Measurements from ENCODE around the gene ANKRD27.

Gene ANKRD27

DNA sequence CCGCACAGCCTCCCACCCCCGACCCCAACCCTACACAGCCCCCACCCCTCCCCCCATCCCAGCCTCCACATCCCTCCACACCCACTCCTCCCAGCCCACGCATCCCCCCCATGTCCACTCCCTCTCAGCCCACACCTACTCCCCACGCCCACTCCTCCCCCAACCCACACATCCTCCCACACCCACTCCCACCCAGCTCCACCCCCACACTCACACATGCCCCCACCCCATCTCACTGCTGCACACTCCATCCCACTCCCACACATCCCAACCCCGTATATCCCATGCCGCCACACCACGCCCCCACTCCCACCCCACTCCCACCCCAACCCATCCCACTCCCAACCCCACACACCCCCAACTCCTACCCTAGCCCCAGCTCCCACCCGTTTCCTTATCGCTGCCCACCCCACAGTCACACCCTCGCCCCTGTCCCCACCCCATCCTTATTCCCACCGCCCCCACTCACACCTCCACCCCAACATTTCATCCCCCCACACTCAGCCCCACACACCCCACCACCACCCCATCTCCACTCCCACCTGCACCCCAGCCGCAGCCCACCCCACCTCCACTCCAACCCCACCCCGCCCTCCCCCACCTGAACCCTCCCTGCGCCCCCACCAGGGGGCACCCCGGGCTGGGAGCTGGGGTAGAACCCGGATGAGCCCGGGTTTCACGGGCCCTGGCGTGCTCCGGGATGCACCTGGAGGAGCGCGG is 45.4 kb upstream of the ANKRD27 start (continued):
- TF ChIP-seq, protein P1, sequence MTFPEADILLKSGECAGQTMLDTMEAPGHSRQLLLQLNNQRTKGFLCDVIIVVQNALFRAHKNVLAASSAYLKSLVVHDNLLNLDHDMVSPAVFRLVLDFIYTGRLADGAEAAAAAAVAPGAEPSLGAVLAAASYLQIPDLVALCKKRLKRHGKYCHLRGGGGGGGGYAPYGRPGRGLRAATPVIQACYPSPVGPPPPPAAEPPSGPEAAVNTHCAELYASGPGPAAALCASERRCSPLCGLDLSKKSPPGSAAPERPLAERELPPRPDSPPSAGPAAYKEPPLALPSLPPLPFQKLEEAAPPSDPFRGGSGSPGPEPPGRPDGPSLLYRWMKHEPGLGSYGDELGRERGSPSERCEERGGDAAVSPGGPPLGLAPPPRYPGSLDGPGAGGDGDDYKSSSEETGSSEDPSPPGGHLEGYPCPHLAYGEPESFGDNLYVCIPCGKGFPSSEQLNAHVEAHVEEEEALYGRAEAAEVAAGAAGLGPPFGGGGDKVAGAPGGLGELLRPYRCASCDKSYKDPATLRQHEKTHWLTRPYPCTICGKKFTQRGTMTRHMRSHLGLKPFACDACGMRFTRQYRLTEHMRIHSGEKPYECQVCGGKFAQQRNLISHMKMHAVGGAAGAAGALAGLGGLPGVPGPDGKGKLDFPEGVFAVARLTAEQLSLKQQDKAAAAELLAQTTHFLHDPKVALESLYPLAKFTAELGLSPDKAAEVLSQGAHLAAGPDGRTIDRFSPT (tag by site-specific recombination; IDR thresholded peaks at IDR 0.05) = no peak
- TF ChIP-seq, protein P2, sequence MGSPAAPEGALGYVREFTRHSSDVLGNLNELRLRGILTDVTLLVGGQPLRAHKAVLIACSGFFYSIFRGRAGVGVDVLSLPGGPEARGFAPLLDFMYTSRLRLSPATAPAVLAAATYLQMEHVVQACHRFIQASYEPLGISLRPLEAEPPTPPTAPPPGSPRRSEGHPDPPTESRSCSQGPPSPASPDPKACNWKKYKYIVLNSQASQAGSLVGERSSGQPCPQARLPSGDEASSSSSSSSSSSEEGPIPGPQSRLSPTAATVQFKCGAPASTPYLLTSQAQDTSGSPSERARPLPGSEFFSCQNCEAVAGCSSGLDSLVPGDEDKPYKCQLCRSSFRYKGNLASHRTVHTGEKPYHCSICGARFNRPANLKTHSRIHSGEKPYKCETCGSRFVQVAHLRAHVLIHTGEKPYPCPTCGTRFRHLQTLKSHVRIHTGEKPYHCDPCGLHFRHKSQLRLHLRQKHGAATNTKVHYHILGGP (tag by site-specific recombination; IDR thresholded peaks at IDR 0.05) = no peak
- TF ChIP-seq MYNN (tag by site-specific recombination; IDR thresholded peaks at IDR 0.05; ENCODE audit: borderline replicate concordance) (no peak), ZNF701 (tag by site-specific recombination; IDR thresholded peaks at IDR 0.05) (no peak), ZNF335 (tag by site-specific recombination; conservative IDR thresholded peaks at IDR 0.05) (no peak), ZNF354C (tag by site-specific recombination; IDR thresholded peaks at IDR 0.05; ENCODE audit: borderline replicate concordance, low read depth) (no peak), IKZF3 (tag by site-specific recombination; IDR thresholded peaks at IDR 0.05) (no peak), ZNF792 (tag by site-specific recombination; IDR thresholded peaks at IDR 0.05) (no peak), ZXDB (tag by site-specific recombination; IDR thresholded peaks at IDR 0.05) (no peak), EGR2 (tag by site-specific recombination; IDR thresholded peaks at IDR 0.05; ENCODE audit: low read depth) (peak; percentile 97), KLF1 (tag by site-specific recombination; IDR thresholded peaks at IDR 0.05) (peak; percentile 98), ZNF571 (tag by site-specific recombination; IDR thresholded peaks at IDR 0.05) (no peak)
- TF ChIP-seq, protein P3, sequence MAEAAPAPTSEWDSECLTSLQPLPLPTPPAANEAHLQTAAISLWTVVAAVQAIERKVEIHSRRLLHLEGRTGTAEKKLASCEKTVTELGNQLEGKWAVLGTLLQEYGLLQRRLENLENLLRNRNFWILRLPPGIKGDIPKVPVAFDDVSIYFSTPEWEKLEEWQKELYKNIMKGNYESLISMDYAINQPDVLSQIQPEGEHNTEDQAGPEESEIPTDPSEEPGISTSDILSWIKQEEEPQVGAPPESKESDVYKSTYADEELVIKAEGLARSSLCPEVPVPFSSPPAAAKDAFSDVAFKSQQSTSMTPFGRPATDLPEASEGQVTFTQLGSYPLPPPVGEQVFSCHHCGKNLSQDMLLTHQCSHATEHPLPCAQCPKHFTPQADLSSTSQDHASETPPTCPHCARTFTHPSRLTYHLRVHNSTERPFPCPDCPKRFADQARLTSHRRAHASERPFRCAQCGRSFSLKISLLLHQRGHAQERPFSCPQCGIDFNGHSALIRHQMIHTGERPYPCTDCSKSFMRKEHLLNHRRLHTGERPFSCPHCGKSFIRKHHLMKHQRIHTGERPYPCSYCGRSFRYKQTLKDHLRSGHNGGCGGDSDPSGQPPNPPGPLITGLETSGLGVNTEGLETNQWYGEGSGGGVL (tag by site-specific recombination; IDR thresholded peaks at IDR 0.05) = no peak
- TF ChIP-seq, protein P4, sequence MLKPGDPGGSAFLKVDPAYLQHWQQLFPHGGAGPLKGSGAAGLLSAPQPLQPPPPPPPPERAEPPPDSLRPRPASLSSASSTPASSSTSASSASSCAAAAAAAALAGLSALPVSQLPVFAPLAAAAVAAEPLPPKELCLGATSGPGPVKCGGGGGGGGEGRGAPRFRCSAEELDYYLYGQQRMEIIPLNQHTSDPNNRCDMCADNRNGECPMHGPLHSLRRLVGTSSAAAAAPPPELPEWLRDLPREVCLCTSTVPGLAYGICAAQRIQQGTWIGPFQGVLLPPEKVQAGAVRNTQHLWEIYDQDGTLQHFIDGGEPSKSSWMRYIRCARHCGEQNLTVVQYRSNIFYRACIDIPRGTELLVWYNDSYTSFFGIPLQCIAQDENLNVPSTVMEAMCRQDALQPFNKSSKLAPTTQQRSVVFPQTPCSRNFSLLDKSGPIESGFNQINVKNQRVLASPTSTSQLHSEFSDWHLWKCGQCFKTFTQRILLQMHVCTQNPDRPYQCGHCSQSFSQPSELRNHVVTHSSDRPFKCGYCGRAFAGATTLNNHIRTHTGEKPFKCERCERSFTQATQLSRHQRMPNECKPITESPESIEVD (tag by site-specific recombination; IDR thresholded peaks at IDR 0.05) = no peak

DNA sequence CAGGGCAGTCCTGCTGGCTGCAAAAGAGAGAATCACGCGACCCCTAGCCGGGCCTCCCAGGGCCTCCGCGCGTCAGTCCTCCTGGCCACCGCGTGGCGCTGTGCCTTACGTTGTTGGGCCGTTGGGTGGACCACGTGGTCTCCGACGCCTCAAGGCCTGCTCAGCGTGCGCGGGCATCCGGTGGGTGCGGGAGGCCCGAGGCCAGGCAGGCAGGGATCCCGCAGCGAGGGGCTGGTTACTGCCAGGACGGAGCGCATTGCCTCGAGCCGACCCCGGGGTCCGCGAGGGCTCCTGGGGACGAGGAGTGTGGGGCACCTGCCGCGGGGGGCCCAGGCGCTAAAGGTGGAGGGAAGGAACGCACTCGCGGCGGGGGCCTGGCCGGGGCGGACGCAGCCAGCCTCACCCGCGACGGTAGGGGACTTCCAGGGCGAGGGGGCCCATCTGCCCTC is 44.7 kb upstream of the ANKRD27 start, which contains the start of gene TDRD12:
Gene TDRD12 (plus strand): TSS at position 157 of the 449 bp plus-strand sequence. CDS start 306 bp downstream, outside the sequence.
- CTCF ChIA-PET = interaction anchor here (0.7 to 1.3 kb wide), 2 partner anchors 16 to 31 kb away, joined by 3 read pairs; no protein-coding TSS in a partner anchor
- H3K36me3 ChIP-seq (ENCODE audit: control insufficient read depth in 2 of 2, insufficient read depth in 1 of 2, low read length in 2 of 2) = peaks cover 17 to 39% of the 10 kb centered on the region in 2 experiments
- POLR2A ChIA-PET = interaction anchor here (0.5 to 1.0 kb wide), 2 partner anchors 14 to 999 kb away, joined by 3 to 4 read pairs; no protein-coding TSS in a partner anchor
- no peaks in the 10 kb centered on the region for H3K4me1 ChIP-seq (ENCODE audit: control insufficient read depth, insufficient read depth, low read length)
- TF ChIP-seq ZBTB8A (tag by site-specific recombination; IDR thresholded peaks at IDR 0.05) (no peak), ZNF777 (tag by site-specific recombination; IDR thresholded peaks at IDR 0.05; ENCODE audit: borderline replicate concordance) (no peak), ZNF792 (tag by site-specific recombination; IDR thresholded peaks at IDR 0.05) (no peak), ZFP3 (tag by site-specific recombination; IDR thresholded peaks at IDR 0.05; ENCODE audit: low read depth) (no peak), ZNF202 (tag by site-specific recombination; IDR thresholded peaks at IDR 0.05; ENCODE audit: borderline replicate concordance) (peak; percentile 100), KLF8 (tag by site-specific recombination; IDR thresholded peaks at IDR 0.05) (peak; percentile 25; the same call in 1 of the 2 replicates)
- TF ChIP-seq, protein P5, sequence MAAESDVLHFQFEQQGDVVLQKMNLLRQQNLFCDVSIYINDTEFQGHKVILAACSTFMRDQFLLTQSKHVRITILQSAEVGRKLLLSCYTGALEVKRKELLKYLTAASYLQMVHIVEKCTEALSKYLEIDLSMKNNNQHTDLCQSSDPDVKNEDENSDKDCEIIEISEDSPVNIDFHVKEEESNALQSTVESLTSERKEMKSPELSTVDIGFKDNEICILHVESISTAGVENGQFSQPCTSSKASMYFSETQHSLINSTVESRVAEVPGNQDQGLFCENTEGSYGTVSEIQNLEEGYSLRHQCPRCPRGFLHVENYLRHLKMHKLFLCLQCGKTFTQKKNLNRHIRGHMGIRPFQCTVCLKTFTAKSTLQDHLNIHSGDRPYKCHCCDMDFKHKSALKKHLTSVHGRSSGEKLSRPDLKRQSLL (tag by site-specific recombination; IDR thresholded peaks at IDR 0.05) = peak; percentile 28; the same call in 1 of the 2 replicates
- no peaks in the 10 kb centered on the region; the same call in 1 of the 2 replicates for H3K9me3 ChIP-seq (ENCODE audit: control insufficient read depth, insufficient read depth, low read depth, low read length)
- H3K27ac ChIP-seq (ENCODE audit: extremely low read depth, low read depth, low read length) = no peak within 1 kb of the TSS
- no peak within 1 kb of the TSS for H3K4me3 ChIP-seq (ENCODE audit: low read depth, low read length)

Measured in HEK293 (cell line).